Calu3 (cell line): Measurements from ENCODE around the gene ERC2. TPM values are rescaled to one million over a fixed set of nuclear protein-coding genes. Genes with fewer than 3 reads are reported as not detected.

Experiments used
- BruUV-seq: library from RNA; stranded (reverse); fragments of 400-500 nt; replicated peaks from 2 replicates; lab custom pipeline; 2021; lab: Mats Ljungman, UMichigan
- CTCF ChIA-PET: fragments of 300-600 bp; sonication (Branson Sonifier 250); formaldehyde crosslinking; loops from one replicate; lab custom pipeline; 2022; ENCODE audit warnings: antibody characterized with exemption; lab: Charles Lee
- DNase-seq: peaks from one replicate; pipeline ENCODE4 v3.0.0; 2022
- H3K27ac Mint-ChIP-seq: one replicate; pipeline ENCODE4 v1.8.0; 2022; ENCODE audit warnings: mixed read lengths; ENCODE audit not compliant: unreplicated experiment
- H3K27me3 Mint-ChIP-seq: one replicate; pipeline ENCODE4 v1.8.0; 2022; ENCODE audit warnings: mixed read lengths; ENCODE audit not compliant: unreplicated experiment
- H3K36me3 Mint-ChIP-seq: one replicate; pipeline ENCODE4 v1.8.0; 2022; ENCODE audit warnings: mild to moderate bottlenecking, moderate library complexity, mixed read lengths; ENCODE audit not compliant: insufficient read depth, unreplicated experiment
- H3K4me1 Mint-ChIP-seq: one replicate; pipeline ENCODE4 v1.8.0; 2022; ENCODE audit warnings: mild to moderate bottlenecking, low read depth, mixed read lengths; ENCODE audit not compliant: unreplicated experiment
- H3K4me3 Mint-ChIP-seq: one replicate; pipeline ENCODE4 v1.8.0; 2022; ENCODE audit warnings: mild to moderate bottlenecking, low read depth, moderate library complexity, mixed read lengths; ENCODE audit not compliant: unreplicated experiment
- H3K9me3 Mint-ChIP-seq: one replicate; pipeline ENCODE4 v1.8.0; 2022; ENCODE audit warnings: low read depth, mixed read lengths; ENCODE audit not compliant: unreplicated experiment
- intact Hi-C: fragments of 100-400 bp; cut with micrococcal nuclease; formaldehyde crosslinking; loops from one replicate; pipeline ENCODE4 v1.10.0; 2022; ENCODE audit not compliant: unreplicated experiment
- total RNA-seq: library from RNA; stranded (reverse); gene quantifications from 2 replicates; pipeline ENCODE4 v1.2.3, GENCODE V29; 2022
- TF ChIP-seq, protein P1 (sequence below): fragments of 200-600 bp; IDR thresholded peaks from one replicate; pipeline ENCODE4 v1.8.0; 2022; ENCODE audit warnings: antibody characterized with exemption; ENCODE audit not compliant: unreplicated experiment

Gene ERC2
- total RNA-seq, 1 experiment from 2014 or later, result 0.73 TPM

DNA sequence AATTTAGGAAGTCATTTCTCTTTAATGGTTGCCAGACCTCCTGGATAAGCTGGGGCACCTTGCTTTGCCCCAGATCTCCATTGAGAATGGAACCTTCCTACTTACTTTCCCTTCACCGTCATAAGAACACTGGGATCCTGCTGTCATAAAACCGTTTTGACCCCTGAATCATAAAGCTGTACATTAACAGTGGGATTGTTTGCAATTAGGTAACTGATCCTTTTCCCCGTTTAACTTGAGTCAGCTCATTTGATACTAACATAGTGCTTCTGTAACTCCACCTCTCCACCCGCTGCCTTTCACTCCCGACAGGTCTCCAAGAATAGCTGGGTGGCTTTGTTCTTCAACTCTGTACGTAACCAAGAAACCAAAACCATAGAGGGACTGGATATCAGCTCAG lies 673.0 kb downstream of the ERC2 start:
- intact Hi-C loops, result no loop called here
- BruUV-seq, result no TSS peak

DNA sequence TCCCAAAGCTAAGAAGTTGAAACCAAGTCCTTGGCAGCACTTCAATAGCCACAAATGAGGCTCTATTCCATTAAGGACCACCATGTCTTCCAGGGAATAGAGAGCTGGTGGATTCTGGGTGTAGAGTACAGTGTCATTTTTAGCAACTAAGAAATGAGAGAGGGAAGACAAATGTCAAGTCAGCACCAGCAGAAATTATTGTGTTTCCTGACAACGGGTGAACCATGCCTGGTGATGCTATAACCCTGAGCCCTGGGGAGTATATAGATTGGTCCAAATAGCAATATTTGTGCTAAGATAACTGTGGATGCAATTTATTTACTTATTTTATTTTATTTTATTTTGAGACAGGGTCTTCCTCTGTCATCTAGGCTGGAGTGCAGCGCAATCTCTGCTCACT lies 675.5 kb downstream of the ERC2 start:
- Mint-ChIP-seq H3K4me1 (no peaks in the 10 kb centered on the region), H3K27ac (no peak overlapping the region), H3K27me3 (no peaks in the 10 kb centered on the region), H3K4me3 (no peak overlapping the region), H3K9me3 (peaks cover 9% of the 10 kb centered on the region), H3K36me3 (no peaks in the 10 kb centered on the region)
- intact Hi-C loops, result no loop called here
- no TSS peak for BruUV-seq
- no peak for DNase-seq
- CTCF ChIA-PET, result no interaction called here
- TF ChIP-seq, protein P1, sequence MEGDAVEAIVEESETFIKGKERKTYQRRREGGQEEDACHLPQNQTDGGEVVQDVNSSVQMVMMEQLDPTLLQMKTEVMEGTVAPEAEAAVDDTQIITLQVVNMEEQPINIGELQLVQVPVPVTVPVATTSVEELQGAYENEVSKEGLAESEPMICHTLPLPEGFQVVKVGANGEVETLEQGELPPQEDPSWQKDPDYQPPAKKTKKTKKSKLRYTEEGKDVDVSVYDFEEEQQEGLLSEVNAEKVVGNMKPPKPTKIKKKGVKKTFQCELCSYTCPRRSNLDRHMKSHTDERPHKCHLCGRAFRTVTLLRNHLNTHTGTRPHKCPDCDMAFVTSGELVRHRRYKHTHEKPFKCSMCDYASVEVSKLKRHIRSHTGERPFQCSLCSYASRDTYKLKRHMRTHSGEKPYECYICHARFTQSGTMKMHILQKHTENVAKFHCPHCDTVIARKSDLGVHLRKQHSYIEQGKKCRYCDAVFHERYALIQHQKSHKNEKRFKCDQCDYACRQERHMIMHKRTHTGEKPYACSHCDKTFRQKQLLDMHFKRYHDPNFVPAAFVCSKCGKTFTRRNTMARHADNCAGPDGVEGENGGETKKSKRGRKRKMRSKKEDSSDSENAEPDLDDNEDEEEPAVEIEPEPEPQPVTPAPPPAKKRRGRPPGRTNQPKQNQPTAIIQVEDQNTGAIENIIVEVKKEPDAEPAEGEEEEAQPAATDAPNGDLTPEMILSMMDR, result no peak

More for the DNA sequence above, 673.0 kb downstream of the ERC2 start:
- DNase-seq, result no peak
- TF ChIP-seq, protein P1, result no peak
- Mint-ChIP-seq H3K36me3 (no peaks in the 10 kb centered on the region), H3K4me1 (no peaks in the 10 kb centered on the region), H3K27me3 (no peaks in the 10 kb centered on the region), H3K9me3 (peaks cover 8% of the 10 kb centered on the region), H3K27ac (no peak overlapping the region), H3K4me3 (no peak overlapping the region)
- CTCF ChIA-PET, result no interaction called here

DNA sequence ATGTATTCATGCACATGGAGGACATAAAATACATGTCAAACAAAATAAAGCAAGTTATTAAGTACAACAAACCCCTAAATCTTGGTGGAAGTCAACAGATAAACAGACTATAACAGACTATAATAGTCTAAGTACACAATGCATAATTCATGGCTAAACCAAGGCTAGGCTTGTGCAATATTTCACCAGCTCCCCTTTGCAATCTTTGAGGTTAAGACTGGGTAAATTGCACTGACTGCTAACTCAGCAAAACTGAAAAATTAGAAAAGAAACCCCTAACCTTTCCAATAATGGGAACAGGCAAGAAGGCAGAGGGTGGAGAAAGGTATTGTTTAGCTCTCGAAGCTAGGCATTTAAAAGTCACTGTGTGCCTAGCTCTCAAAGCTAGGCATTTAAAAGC lies 676.3 kb downstream of the ERC2 start:
- TF ChIP-seq, protein P1, result no peak
- peaks cover 8% of the 10 kb centered on the region for H3K9me3 Mint-ChIP-seq
- CTCF ChIA-PET, result no interaction called here
- no TSS peak for BruUV-seq
- no peak overlapping the region for H3K27ac Mint-ChIP-seq
- no peaks in the 10 kb centered on the region for H3K4me1 Mint-ChIP-seq
- no peaks in the 10 kb centered on the region for H3K36me3 Mint-ChIP-seq
- H3K27me3 Mint-ChIP-seq, result no peaks in the 10 kb centered on the region
- H3K4me3 Mint-ChIP-seq, result no peak overlapping the region
- intact Hi-C loops, result no loop called here
- no peak for DNase-seq

DNA sequence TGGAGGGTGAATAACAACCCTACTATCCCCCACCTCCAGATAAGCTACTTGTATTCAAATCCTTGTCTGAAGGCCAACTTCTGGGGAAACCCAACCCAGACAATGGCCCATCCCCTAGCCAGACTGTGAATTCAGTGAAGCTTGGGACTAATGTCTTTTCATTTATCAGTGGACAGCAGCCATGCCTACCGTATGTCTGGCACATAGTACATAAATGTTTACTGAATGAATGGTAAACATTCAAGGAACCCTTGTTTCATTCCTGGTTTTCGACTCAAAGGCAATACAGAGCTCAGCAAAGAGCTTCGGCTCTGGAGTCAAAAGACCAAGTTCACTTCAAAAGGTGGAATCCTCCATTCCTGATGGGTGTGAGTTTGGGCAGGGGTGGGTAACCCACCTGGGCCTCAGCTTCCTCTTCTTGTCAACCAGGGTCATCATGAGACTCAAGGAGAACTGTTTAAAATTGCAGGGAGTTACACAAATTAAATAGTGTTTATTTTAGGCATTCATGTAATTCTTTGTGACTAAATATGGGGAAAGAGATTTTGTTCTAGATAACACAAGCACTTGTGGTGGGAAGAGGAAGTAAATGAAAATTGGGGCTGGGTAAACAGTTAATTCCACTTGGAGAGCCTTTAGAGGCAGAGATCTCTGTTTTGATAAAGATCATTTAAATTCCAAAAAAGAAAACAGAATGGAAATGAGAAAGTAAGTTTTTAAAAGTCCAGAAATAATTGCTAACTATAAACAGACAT lies 677.5 kb downstream of the ERC2 start:
- no peak for DNase-seq
- peaks cover 8% of the 10 kb centered on the region for H3K9me3 Mint-ChIP-seq
- H3K36me3 Mint-ChIP-seq, result no peaks in the 10 kb centered on the region
- no peak overlapping the region for H3K4me3 Mint-ChIP-seq
- TF ChIP-seq, protein P1, result no peak
- intact Hi-C loops, result no loop called here
- H3K27ac Mint-ChIP-seq, result no peak overlapping the region
- BruUV-seq, result no TSS peak
- no peaks in the 10 kb centered on the region for H3K4me1 Mint-ChIP-seq
- CTCF ChIA-PET, result no interaction called here
- no peaks in the 10 kb centered on the region for H3K27me3 Mint-ChIP-seq
